Hepatocyte (in vitro differentiated cells): ENCODE results near the gene RGS6. TPM values are rescaled to one million over a fixed set of nuclear protein-coding genes. Genes with fewer than 3 reads are reported as not detected.

Source experiments
- DNase-seq: peaks from one replicate; pipeline ENCODE4 v3.0.0-alpha.2; 2016; ENCODE audit warnings: low spot score
- H2AFZ ChIP-seq: fragments of 200-600 bp; sonication (generic); 2 replicates; pipeline ENCODE4 v1.6.0; 2016; ENCODE audit warnings: antibody characterized with exemption, mild to moderate bottlenecking
- H3K27ac ChIP-seq: fragments of 200-600 bp; sonication (generic); 2 replicates; pipeline ENCODE4 v1.5.1; 2016; ENCODE audit warnings: mild to moderate bottlenecking
- H3K27me3 ChIP-seq: fragments of 200-600 bp; sonication (generic); 2 replicates; pipeline ENCODE4 v1.6.1; 2016
- H3K36me3 ChIP-seq: fragments of 200-600 bp; sonication (generic); replicated peaks from 2 replicates; pipeline ENCODE4 v1.5.1; 2016; ENCODE audit warnings: low read depth; ENCODE audit not compliant: insufficient read depth
- H3K4me1 ChIP-seq: fragments of 200-600 bp; sonication (generic); 2 replicates; pipeline ENCODE4 v1.5.1; 2016; ENCODE audit warnings: mild to moderate bottlenecking, moderate library complexity; ENCODE audit not compliant: insufficient read depth
- H3K4me2 ChIP-seq: fragments of 200-600 bp; sonication (generic); 2 replicates; pipeline ENCODE4 v1.6.0; 2016
- H3K4me3 ChIP-seq: fragments of 200-600 bp; sonication (generic); 2 replicates; pipeline ENCODE4 v1.5.1; 2016; ENCODE audit warnings: mild to moderate bottlenecking
- H3K79me2 ChIP-seq: fragments of 200-600 bp; sonication (generic); 2 replicates; pipeline ENCODE4 v1.6.0; 2017; ENCODE audit warnings: mild to moderate bottlenecking
- H3K9me2 ChIP-seq: fragments of 200-600 bp; sonication (generic); replicated peaks from 2 replicates; pipeline ENCODE4 v1.6.0; 2017; ENCODE audit warnings: mild to moderate bottlenecking; ENCODE audit not compliant: insufficient read depth
- H3K9me3 ChIP-seq: fragments of 200-600 bp; sonication (generic); 2 replicates; pipeline ENCODE4 v1.5.1; 2016; ENCODE audit warnings: low read depth, mild to moderate bottlenecking
- H4K20me1 ChIP-seq: fragments of 200-600 bp; sonication (generic); 2 replicates; pipeline ENCODE4 v1.6.0; 2016; ENCODE audit warnings: mild to moderate bottlenecking; ENCODE audit not compliant: insufficient read depth, poor library complexity, severe bottlenecking
- CTCF ChIP-seq: fragments of 200-600 bp; sonication (generic); IDR thresholded peaks from 2 replicates; pipeline ENCODE4 v1.5.1; 2016; ENCODE audit warnings: antibody characterized with exemption, mild to moderate bottlenecking; ENCODE audit not compliant: poor library complexity
- EZH2 ChIP-seq: fragments of 200-600 bp; sonication (generic); IDR thresholded peaks from 2 replicates; pipeline ENCODE4 v1.6.1; 2016; ENCODE audit warnings: antibody characterized with exemption, mild to moderate bottlenecking, borderline replicate concordance
- EZH2phosphoT487 ChIP-seq: fragments of 200-600 bp; sonication (generic); IDR thresholded peaks from one replicate; pipeline ENCODE4 v1.6.1; 2018; ENCODE audit warnings: antibody characterized with exemption, mild to moderate bottlenecking, low read depth, moderate library complexity; ENCODE audit not compliant: unreplicated experiment, severe bottlenecking
- WGBS: methylation state at CpG from one replicate; pipeline ENCODE4 v1.1.6; 2016; ENCODE audit warnings: low lambda C conversion rate; ENCODE audit errors: missing lambda C conversion rate; 5-methylcytosine and 5-hydroxymethylcytosine counted together
- polyA plus RNA-seq: library from polyadenylated mRNA; unstranded; fragments of >200 nt; fragmentation: Nextera tagmentation; extraction: Ambion mirVana; gene quantifications from 2 replicates; pipeline ENCODE4 v1.2.1, GENCODE V29; 2016
- total RNA-seq: library from RNA; depleted of rRNA; stranded (reverse); fragments of >200 nt; gene quantifications from 2 replicates; pipeline ENCODE4 v1.2.3, GENCODE V29; 2014

The RGS6 gene
- total and polyA plus RNA-seq, 2 experiments from 2014 or later = 0.25 to 0.87 TPM

DNA sequence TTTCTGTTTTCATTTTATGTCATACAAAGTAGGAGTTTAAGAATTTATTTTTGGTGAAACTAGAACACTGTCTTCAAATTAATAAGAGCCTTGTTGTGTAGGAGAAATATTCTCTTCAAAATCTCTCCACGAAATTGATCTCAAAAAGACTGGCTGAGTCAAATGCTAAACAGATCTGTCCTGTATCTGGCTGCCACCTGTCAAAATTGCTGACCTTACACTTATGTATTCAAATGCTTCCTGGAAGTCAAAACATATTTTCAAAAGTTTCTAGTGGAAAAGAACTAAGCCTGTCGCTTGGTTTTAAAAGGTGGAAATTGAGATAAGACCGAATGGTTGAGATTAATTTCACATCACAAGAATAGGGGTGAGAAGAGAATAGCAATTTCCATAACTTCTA is 121.4 kb downstream of the RGS6 start:
- no peaks in the 10 kb centered on the region for H4K20me1 ChIP-seq
- H3K4me3 ChIP-seq = no peak overlapping the region
- TF ChIP-seq EZH2phosphoT487 = no peak
- H3K27me3 ChIP-seq = peaks cover 12% of the 10 kb centered on the region
- H2AFZ ChIP-seq = no peak overlapping the region
- no peaks in the 10 kb centered on the region for H3K79me2 ChIP-seq
- no peak overlapping the region for H3K27ac ChIP-seq
- DNase-seq = no peak
- no peak overlapping the region for H3K4me2 ChIP-seq
- H3K4me1 ChIP-seq = no peaks in the 10 kb centered on the region
- 70% methylated on average over 3 of the region's 3 CpGs for WGBS
- no peaks in the 10 kb centered on the region for H3K9me2 ChIP-seq
- no peaks in the 10 kb centered on the region for H3K9me3 ChIP-seq
- no peaks in the 10 kb centered on the region for H3K36me3 ChIP-seq

DNA sequence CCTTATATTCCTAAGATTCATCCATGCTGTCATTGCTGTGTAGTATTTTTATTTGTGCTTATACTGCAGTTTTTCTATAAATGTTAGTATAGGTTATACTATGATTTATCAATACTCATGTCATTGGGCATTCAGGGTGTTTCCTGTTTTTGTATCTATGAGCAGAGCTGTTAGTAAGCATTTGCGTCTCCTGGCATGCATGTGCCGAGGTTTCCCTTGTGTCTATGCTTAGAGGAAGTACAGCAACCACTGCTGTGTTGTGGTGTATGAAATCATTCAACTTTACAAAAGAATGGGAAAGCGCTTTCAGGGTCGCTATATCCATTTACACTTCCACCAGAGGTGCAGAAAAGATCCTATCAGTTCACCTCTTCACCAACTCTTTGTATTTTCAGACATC is 122.7 kb downstream of the RGS6 start:
- no peaks in the 10 kb centered on the region for H3K36me3 ChIP-seq
- H4K20me1 ChIP-seq = no peaks in the 10 kb centered on the region
- H3K9me3 ChIP-seq = no peaks in the 10 kb centered on the region
- no peak overlapping the region for H2AFZ ChIP-seq
- no peaks in the 10 kb centered on the region for H3K9me2 ChIP-seq
- DNase-seq = no peak
- H3K4me1 ChIP-seq = no peaks in the 10 kb centered on the region
- no peak overlapping the region for H3K4me2 ChIP-seq
- WGBS = 92% methylated on average over 4 of the region's 4 CpGs
- H3K27me3 ChIP-seq = peaks cover 7% of the 10 kb centered on the region
- H3K79me2 ChIP-seq = no peaks in the 10 kb centered on the region
- no peak overlapping the region for H3K4me3 ChIP-seq
- TF ChIP-seq EZH2 (no peak), EZH2phosphoT487 (no peak)
- no peak overlapping the region for H3K27ac ChIP-seq

GRCh38 chr14:72057701-72058285 is 125.6 kb downstream of the RGS6 start:
- TF ChIP-seq CTCF (no peak), EZH2phosphoT487 (no peak), EZH2 (no peak)
- Histone ChIP-seq H3K27me3 (no peaks in the 10 kb centered on the region), H3K36me3 (no peaks in the 10 kb centered on the region), H4K20me1 (no peaks in the 10 kb centered on the region), H3K4me3 (no peak overlapping the region), H3K9me3 (no peaks in the 10 kb centered on the region), H3K79me2 (no peaks in the 10 kb centered on the region), H3K9me2 (no peaks in the 10 kb centered on the region), H3K4me1 (no peaks in the 10 kb centered on the region), H3K27ac (no peak overlapping the region), H2AFZ (no peak overlapping the region), H3K4me2 (no peak overlapping the region)
- DNase-seq = no peak
- 94% methylated on average over 4 of the region's 4 CpGs for WGBS

DNA sequence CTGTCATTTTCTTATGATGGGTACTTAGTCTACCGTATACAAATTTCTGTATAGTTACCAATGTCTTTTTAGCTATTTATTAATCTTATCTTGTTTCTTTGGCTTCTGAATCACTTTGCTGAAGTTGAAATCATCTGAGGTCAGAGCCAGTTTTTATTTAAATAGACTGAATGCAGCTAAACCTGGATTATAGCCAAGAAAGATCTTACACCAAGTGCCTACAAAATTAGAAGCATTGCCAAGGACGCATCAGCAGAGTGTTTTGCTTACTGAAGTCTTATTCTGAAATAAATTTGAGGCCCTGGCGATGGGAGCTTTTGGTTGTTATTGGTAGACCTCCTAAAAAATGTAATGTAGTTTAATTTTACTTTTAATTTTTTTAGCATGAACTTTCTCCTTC is 128.2 kb downstream of the RGS6 start:
- Histone ChIP-seq H3K9me2 (no peaks in the 10 kb centered on the region), H3K4me2 (no peak overlapping the region), H4K20me1 (no peaks in the 10 kb centered on the region), H2AFZ (no peak overlapping the region), H3K4me3 (no peak overlapping the region), H3K27me3 (peaks cover 3% of the 10 kb centered on the region), H3K27ac (no peak overlapping the region), H3K36me3 (no peaks in the 10 kb centered on the region), H3K4me1 (no peaks in the 10 kb centered on the region), H3K9me3 (no peaks in the 10 kb centered on the region), H3K79me2 (no peaks in the 10 kb centered on the region)
- WGBS = 70% methylated on average over 3 of the region's 3 CpGs
- TF ChIP-seq EZH2 (no peak), CTCF (no peak), EZH2phosphoT487 (no peak)
- DNase-seq = no peak
